SW 1271 (cell line): ENCODE results near the gene SASH1.

Experiments
- DNase-seq, 2 experiments: peaks; one replicate each; lab custom pipeline; 2025; lab: John Stamatoyannopoulos, UW

The SASH1 gene

DNA sequence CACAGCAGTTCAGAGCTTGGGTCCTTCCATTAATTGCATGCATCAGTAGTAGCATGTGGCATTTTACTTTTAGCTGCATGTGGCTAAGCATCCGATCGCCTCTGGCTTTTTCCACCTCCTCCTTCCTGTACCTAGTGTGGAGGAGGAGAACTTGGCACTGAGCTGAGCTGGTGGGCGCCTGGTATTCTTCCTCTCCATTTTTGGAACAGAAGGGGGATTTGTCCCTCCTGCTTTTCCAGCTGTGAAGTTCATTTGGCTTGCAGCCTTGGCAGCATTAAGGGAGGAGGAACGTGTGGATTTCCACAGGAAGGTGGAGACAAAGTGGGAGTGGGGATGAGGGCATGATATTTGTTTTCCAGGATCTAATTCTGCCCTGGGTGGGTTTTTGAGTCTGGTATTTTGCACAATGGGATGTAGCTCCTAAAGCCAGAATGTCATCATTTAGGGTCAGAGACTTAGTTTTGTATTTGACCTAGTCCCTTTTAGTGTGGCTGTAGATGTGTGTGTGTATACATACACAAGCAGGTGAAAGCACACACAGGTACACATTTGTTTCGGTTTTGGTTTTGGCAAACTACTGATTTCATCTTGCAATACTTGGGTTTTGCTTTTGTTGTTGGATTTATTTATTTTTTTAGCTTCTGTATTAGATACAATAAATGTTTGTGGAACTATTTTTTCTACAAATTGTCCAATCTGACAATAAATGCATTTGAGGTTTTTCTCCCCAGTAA is 90.0 kb downstream of the SASH1 start:
- DNase-seq: no peak

DNA sequence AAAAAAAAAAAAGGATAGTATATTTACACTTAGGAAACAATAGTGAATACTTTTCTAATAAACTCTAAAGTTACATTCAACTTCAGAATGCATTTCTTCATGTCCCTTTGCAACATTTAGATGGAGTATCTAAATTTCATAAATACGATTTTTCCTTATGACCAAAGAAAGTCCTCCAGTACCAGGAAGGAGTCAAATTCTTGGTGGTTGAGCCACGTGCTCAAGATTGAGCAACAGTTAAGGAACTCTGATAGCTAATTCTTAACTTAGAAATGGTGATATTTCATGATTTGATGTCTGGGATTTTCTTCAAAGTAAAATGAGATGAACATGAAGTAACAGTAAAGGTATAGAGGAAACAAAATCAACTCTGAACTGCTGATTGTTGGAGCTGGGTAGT is 92.7 kb downstream of the SASH1 start:
- no peak for DNase-seq

DNA sequence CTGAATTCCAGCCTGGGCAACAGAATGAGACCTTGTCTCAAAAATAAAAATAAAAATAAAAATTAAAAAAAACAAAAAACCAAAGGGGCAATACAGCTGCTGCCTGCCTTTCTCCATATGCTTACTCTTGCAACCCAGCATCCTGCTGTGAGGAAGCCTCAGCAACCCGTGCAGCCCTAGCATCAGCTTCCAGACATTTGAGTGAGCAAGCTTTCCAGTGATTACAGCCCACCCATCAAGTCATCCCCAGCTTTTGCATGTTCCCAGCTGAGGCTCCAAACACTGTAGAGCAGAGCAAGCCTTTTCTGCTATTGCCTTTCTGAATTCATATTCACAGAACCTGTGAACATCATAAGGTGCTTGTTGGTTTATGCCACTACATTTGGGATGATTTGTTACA is 93.8 kb downstream of the SASH1 start:
- no peak for DNase-seq

DNA sequence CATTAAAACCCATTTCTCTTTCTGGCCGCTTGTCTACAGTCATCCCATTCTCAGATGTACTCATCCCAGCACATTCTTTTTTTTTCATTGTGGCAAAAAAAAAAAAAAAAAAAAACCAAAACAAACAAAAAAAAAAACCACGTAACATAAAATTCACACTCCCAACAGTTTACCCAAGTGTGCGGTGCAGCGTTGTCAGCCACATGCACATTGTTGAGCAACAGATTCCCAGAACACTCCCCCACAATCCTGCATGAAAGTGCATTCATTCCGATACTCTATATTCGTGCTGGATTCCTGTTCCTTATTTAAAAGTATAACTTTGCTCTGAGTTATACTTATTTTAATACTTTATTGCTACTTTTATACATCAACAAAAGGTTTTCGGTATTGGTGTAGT is 96.0 kb downstream of the SASH1 start:
- DNase-seq: no peak

DNA sequence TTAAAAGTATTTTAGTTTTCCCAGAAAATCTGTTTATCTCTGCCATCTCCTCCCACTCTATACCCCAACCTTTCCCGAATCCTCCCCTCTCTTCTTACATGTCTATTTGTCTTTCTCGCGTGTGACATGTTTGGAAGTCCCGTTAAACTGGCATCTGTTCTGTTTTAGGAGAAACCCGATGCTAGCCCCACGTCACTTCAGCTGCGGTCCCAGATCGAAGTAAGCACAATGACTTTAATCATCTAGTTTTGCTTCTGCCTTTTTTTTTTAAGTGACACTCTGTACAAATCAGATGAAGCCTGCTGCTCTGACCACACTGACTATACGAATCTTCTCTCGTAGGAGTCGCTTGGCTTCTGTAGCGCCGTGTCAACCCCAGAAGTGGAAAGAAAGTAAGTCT is 97.4 kb downstream of the SASH1 start:
- DNase-seq: no peak

DNA sequence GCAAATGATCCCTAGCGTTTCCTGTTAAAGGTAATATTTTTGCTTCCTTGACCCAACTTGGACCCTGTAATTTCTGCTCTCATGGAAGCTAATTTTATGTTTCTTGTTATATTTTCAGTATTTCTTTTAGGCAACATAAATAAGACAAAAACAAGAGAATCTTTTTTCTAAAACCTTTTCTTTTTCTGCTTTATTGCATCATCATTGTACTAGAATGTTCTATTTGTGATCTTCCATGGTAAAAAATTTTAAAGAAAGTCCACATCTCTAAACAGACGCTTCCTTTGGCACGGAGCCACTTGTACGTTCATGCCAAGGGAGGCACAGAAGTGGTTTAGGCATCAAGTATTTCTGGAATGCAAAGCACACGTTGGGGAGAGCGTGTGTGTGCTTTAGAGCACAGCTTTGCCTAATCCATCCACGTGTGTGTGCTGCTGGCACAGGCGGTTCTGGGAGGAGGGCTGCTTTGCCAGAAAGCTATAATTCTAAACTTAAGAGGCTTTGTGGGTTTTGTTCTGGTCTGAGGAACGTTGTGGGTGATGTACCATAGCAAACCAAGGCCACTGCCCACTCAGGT is 98.3 kb downstream of the SASH1 start:
- peak; percentile 74 to 81 for DNase-seq

DNA sequence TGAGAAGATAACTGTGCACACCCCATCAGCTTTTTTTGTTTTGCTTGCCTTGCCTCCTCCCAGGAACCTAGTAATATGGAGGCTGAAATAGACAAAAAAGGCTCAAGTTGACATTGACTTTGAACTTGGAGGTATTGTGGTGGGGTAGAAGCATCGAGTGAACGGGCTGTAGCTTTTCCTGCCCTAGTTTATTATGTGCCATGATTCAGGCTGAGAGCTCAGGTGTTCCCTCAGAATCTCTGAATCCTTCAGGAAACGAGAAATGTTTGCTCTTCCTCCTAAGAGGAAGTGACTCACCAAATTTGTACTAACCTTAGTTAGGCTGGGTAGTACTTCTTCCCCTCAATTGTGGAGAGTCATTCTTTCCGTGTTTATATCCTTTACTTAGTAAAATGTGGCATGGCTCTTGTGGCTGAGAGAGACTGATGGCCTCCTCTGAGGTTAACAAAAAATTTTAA is 98.8 kb downstream of the SASH1 start:
- peak; percentile 81 to 91 for DNase-seq

DNA sequence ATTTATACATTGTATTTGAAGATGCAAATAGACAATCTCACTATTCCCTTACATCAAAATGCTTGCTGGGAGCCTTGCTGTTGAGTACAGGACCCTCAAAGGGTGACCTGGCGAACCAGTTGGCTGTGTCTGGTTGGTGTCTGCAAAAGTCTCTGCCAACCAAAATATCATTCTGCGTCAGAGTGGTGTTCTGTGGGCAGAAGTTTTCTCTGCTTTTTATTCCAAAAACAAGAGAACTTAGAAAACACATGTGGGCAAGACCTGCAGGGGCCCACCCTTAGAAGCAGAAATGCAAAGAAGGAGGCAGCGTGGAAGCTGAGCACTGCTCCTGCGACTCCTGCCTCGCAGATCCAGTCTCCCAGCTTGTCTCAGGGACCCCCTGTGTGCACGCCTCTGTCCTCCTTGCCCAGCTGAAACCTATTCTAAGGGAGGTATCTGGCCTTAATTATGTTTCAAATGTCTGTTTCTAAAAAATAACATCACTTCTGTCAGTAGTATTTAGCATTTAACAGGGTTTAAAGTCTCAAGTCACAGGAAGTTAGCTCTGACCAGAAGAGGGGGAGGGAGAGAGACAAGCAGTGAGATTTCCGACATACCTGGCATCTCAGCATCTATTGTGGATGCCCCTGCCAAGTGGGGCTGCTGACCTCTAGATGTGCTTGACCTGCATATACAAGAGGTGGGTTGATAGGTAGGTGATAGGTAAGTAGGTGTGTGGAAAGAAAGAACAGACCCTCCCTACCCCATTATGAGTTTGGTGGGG is 101.3 kb downstream of the SASH1 start:
- no peak for DNase-seq

DNA sequence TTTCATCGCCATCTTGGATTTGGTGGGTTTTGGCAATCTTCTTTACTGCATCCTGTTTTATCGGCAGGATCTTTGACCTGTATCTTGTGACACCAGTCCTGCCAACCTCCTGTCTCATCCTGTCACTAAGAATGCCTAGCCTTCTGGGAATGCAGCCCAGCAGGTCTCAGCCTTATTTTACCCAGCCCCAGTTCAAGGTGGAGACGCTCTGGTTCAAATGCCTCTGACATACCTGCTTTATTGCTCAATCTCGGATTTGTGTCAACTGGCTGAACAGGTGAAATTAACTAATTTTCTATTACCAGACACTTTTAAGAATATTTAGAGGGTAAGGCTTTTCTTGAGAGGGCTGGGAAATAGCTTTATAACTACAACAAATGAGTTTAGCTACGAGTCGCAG is 102.5 kb downstream of the SASH1 start:
- DNase-seq: no peak

DNA sequence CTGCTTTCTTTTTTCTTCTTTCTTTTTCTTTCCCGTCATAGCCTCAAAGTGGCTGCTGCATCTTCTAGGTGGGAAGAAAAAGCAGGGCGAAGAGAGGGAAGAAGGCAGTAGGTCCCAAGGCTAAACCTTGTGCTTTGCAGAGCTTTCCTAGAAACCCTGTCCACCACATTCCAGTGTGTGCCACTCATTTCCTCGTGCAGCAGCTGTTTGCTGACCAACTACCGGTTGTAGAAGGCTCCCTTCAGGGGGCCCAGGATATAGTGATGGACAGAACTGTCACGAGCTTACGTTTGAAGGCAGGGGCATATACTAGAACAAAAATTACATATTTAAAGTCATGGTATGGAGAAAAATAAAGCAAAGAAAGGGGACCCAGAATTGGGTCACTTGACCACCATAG is 103.0 kb downstream of the SASH1 start:
- DNase-seq: peak; percentile 77 to 81

DNA sequence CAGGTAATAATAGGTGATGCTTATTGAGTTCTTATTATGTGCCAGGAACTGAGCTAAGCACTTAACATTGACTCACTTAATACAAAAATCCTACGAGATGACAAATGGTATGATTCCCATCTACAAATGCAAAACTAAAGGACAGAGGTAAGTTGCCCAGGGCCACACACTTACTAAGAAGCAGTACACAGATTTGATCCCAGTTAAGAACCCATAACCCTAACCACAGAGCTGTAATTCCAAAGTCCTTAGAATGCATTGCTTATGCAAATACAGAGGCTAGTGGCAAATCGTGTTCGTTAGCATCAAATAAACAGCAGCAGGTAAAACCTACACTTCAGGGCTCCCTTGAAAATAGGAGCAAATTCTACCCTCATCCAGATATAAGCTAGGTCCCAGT is 104.0 kb downstream of the SASH1 start:
- no peak for DNase-seq

DNA sequence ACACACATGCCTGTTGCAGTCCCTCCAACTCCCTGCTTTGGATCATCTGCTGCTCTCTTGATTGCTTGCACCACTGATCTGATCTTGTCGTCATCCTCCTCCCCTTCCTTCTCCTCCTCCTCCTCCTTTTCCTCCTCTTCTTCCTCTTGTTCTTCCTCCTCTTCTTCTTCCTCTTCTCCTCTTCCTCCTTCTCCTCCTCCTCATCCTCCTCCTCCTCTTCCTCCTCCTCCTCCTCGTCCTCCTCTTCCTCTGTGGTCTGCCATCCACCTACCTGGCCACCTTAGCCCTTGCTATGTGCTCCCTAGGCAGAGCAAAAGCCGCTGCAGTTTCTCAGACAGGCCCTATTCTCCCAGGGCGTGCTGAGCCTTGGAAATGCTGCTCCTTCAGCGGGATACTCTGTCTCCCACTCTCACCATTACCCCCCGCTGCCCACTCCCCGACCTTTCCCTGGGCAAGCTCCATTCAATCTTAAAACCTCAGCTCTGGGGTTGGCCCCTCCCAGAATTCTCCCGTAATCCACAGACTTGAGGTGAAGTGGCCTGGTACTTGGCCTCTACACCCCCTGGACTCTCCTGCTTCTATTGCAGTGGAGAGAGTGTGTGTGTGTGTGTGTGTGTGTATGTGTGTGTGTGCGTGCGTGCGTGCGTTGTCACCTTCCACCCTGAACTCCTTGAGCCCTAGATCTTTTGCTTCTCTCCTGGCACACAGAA is 105.0 kb downstream of the SASH1 start:
- no peak for DNase-seq

DNA sequence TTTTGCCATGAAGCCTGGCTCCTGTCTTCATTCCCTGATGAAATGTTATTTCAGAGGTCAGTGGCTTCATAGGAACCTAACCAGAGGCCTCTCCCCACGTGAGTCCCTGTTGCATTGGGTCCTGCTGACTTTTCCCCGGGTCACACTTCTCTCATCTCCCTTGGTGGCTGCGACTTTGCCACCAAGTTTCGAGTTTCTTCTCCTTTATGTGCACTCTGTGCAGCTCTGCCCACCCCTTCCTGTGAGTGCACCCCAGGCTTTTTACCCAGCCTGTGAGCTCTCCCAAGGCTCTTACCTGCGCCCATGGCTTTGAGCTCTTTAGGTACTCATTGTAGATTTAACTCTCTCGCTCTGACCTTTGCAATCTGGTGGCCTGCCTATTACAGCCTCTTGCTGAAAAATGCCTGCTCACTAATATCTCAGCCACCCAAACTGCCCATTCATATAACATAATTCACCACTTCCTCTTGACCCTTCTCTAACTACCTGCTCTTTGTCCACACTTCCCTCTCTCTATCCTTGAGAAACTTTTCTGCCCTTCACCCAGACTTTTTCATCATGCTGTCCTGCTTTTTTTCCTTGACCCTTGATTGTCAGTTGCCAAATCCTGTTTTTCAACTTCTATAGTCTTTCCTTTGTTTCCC is 105.9 kb downstream of the SASH1 start:
- no peak for DNase-seq

DNA sequence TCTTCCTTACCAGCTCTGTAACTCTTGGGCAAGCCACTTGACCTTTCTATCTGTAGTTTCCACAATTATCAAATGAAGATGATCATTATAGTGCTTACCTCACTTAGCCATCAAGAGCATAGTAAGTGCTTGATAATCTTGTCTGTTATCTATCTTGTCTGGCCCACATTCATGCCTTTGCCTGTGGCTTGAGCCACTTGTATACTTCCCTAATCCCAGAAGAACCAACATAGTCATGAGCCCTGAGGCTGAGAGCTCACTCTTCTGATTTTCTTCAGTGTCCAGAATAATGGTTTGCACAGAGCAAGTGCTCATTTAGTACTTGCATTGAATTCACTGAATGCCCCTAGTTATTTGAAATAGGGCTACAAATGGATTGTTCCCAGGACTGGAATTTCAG is 108.2 kb downstream of the SASH1 start:
- no peak for DNase-seq

DNA sequence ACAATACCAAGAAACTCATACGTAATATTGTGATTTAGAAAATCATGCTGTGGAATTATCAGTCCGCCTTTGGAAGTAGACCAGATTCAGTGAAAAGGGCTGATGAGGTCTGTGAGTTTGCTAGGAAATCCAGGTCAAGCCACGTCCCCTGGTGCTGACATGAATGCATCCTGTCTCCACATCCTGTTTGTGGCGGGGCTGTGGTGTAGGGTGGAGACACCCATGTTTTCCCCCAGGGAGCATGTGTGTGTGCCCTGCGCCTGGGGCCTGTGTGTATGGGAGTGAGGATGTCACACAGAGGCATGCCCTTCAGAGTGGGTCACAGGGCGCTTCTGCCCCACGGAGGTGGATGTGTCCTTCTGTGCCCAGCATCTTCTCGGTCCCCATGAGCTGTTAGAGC is 109.1 kb downstream of the SASH1 start:
- DNase-seq: no peak

DNA sequence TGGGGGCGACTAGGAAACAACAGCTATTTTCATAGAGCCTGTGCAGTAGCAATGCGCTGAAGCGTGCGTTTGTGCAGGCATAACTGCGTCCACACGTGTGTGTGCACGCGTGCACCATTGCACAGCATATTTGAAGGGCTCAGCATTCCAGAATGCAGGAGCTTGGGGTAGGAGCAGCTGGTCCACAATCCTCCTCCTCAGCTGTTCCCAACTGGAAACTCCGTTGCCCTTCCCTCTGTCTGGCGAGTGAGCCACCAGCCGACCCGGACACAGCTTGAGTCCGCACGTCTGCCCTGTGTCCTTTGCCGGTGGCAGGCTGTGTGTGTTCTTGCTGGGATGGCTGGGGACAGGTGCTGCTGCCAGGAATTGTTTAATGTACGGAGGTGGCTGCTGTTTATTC is 110.2 kb downstream of the SASH1 start:
- DNase-seq: no peak

DNA sequence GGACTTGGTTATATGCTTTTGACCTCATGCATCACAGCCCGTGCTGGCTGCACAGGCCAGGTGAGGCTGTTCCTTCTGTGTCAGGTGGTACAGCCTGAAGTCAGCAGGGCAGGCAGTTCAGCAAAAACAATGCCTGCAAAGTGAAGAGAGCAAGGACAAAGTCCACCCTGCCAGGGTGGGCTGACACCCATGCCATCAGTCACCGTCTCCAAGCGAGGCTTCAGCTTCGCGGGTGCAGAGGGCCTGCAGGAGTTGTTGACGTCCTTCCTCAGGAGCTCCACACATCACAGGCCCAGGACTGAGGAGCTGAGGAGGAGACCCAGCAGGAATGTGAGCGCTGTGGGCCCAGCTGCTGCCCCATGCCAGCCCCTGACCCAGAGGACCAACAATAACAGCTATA is 111.3 kb downstream of the SASH1 start:
- no peak for DNase-seq

DNA sequence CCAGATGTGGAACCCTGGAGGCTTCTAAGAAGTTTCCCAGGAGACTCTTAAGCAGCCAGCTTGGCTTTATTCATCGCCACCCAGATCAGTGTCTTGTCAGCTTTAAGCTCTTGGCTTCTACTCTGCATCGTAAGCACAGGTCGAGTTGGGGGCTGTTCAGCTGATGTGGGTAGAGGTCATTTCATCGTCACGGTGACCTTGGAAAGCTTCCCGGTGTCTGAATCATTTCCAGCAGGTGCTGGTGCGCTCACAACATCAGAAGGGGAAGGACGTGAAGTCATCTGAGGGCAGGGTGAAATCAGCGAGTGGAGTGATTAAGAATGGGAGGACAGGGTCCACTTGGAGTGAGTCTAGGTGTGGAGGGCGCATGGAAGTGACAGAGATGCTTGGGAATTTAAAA is 112.6 kb downstream of the SASH1 start:
- DNase-seq: no peak

DNA sequence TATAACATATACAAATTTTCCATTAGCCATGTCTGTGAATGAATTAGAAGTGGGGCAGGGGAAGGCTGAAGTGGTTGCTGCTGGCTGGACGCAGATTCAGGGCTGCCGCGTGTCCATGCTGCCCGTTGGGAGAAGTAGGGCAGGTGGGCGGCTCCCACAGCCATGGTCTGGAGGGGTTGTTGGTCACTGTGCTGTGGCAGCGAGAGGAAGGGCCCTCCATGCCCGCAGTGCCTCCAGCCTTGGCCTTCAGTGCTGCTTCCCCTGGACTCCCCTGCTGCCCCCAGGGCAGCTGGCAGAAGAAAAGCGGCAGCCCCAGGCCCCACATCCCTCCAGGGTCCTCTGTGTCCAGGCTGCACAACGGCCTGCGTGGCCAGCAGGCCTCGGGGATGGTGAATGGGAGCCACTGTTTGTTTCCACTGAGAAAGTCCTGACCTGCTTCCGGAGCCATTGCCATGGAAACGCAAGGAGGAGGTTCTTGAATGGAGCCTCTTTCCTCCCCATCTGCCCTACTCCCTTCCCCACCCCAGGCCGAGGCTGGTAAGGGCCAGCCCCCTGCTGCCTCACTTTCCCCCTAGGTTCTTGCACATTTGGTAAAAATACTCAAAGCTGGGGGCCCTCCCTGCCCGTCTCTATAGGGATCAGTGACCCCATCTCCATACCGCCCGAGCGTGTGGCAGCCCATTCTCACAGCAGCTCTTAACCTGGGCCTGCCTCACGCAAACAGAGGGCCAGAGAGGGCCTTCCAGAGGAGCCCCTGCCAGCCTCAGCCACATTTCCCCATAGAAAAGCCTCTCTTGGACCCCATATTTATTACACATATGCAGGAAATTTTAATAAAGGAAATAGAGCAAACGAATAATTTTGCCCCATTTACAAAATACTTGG is 113.3 kb downstream of the SASH1 start:
- DNase-seq: no peak

DNA sequence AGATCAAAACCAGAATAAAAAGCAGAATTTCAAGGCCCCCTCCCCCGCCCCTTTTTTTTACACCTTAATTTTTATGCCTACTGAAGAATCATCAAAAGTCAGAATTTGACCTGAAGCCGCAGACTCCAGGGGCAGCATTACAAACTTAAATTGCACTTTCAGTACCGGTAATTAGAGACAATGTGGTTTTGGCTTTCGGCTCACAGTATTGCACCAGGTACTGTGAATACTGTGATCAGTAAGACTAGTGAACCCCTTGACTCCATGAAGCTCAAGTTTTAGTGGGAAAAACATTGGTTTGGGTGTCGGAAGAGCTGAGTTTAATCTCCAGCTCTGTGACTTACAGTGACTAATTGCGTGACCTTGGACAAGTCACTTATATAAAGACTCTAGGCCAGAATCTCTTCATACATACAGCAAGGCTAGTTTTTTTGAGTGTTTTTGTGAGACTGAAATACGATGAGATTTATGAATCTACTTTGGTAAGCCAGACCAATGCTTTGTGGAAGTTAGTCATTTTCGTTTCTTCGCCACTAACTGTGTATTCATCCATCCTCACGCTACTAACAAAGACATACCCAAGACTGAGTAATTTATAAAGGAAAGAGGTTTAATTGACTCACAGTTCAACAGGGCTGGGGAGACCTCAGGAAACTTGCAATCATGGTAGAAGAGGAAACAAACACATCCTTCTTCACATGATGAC is 114.7 kb downstream of the SASH1 start:
- no peak for DNase-seq

DNA sequence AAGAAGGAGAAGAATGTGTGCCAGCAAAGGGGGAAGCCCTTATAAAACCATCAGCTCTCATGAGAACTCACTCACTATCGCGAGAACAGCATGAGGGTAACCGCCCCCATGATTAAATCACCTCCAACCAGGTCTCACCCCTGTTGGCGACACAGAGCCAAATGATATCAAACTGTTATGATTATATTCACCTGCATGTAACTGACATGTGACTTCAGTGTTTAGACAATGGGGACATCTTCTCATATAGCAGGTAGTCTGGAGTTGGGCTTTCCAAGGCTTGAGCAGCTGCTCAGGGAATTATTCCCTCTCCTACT is 115.2 kb downstream of the SASH1 start:
- DNase-seq: no peak
